SK-N-SH treated with all-trans-retinoic acid at 6 μM for 48 hours (cell line): Measurements from ENCODE around the gene TAF1A.
A peak's percentile ranks its signal among the peaks of the same experiment; 100 is the strongest.

Source experiments
- ATAC-seq: fragments of 200-7000 bp; cut with Tn5 transposase; 3 replicates; pipeline ENCODE4 v1.9.1; 2020; ENCODE audit warnings: mild to moderate bottlenecking, moderate library complexity
- ARNTL ChIP-seq: fragments of 450-650 bp; formaldehyde crosslinking; IDR thresholded peaks from 2 replicates; pipeline ENCODE4 v1.5.0; 2020; ENCODE audit warnings: low read depth, mild to moderate bottlenecking, moderate library complexity, borderline replicate concordance
- BACH2 ChIP-seq: fragments of 250-450 bp; sonication (Bioruptor Pico); IDR thresholded peaks from 2 replicates; pipeline ENCODE4 v1.9.0; 2021; ENCODE audit warnings: mild to moderate bottlenecking, borderline replicate concordance
- CREB5 ChIP-seq: fragments of 250-450 bp; sonication (Bioruptor Pico); IDR thresholded peaks from 2 replicates; pipeline ENCODE4 v1.5.1; 2020; ENCODE audit warnings: low read depth, mild to moderate bottlenecking, moderate library complexity
- CSDC2 ChIP-seq: fragments of 250-450 bp; sonication (Bioruptor Pico); IDR thresholded peaks from 2 replicates; pipeline ENCODE4 v1.5.0; 2020; ENCODE audit warnings: mild to moderate bottlenecking, moderate library complexity
- CSRNP3 ChIP-seq: fragments of 250-450 bp; sonication (Bioruptor Pico); IDR thresholded peaks from 2 replicates; pipeline ENCODE4 v1.5.1; 2021; ENCODE audit warnings: mild to moderate bottlenecking, moderate library complexity
- ESRRG ChIP-seq: fragments of 250-450 bp; sonication (Bioruptor Pico); IDR thresholded peaks from 2 replicates; pipeline ENCODE4 v1.6.1; 2021; ENCODE audit warnings: mild to moderate bottlenecking
- GLIS3 ChIP-seq: fragments of 250-450 bp; sonication (Bioruptor Pico); IDR thresholded peaks from 2 replicates; pipeline ENCODE4 v1.5.0; 2020; ENCODE audit warnings: mild to moderate bottlenecking, moderate library complexity
- ISL1 ChIP-seq: fragments of 250-450 bp; sonication (Bioruptor Pico); IDR thresholded peaks from 2 replicates; pipeline ENCODE4 v2.1.2; 2022; ENCODE audit warnings: mild to moderate bottlenecking, moderate library complexity
- OSR1 ChIP-seq: fragments of 250-450 bp; sonication (Bioruptor Pico); IDR thresholded peaks from 2 replicates; pipeline ENCODE4 v1.8.0; 2022; ENCODE audit warnings: moderate library complexity, mild to moderate bottlenecking, inconsistent platforms
- PATZ1 ChIP-seq: fragments of 250-450 bp; sonication (Bioruptor Pico); IDR thresholded peaks from 2 replicates; pipeline ENCODE4 v1.8.0; 2020; ENCODE audit warnings: mild to moderate bottlenecking, moderate library complexity, borderline replicate concordance
- POU6F1 ChIP-seq: fragments of 250-450 bp; sonication (Bioruptor Pico); IDR thresholded peaks from 2 replicates; pipeline ENCODE4 v1.8.0; 2021; ENCODE audit warnings: low read depth, mild to moderate bottlenecking, moderate library complexity, borderline replicate concordance
- PPARA ChIP-seq: fragments of 250-450 bp; sonication (Bioruptor Pico); IDR thresholded peaks from 2 replicates; pipeline ENCODE4 v1.5.0; 2020; ENCODE audit warnings: mild to moderate bottlenecking, borderline replicate concordance
- RARB ChIP-seq: fragments of 250-450 bp; sonication (Bioruptor Pico); IDR thresholded peaks from 2 replicates; pipeline ENCODE4 v1.8.0; 2021; ENCODE audit warnings: mild to moderate bottlenecking, moderate library complexity
- SNAI2 ChIP-seq: fragments of 250-450 bp; sonication (Bioruptor Pico); IDR thresholded peaks from 2 replicates; pipeline ENCODE4 v1.5.0; 2020; ENCODE audit warnings: mild to moderate bottlenecking, moderate library complexity
- TCF4 ChIP-seq: fragments of 250-450 bp; sonication (Bioruptor Pico); IDR thresholded peaks from 2 replicates; pipeline ENCODE4 v1.8.0; 2021; ENCODE audit warnings: mild to moderate bottlenecking, moderate library complexity, borderline replicate concordance
- TOX ChIP-seq: fragments of 250-450 bp; sonication (Bioruptor Pico); IDR thresholded peaks from 2 replicates; pipeline ENCODE4 v1.8.0; 2021; ENCODE audit warnings: mild to moderate bottlenecking, moderate library complexity, borderline replicate concordance
- TSHZ2 ChIP-seq: fragments of 250-450 bp; sonication (Bioruptor Pico); IDR thresholded peaks from 2 replicates; pipeline ENCODE4 v1.5.0; 2020; ENCODE audit warnings: mild to moderate bottlenecking, moderate library complexity
- ZC3H10 ChIP-seq: fragments of 250-450 bp; sonication (Bioruptor Pico); IDR thresholded peaks from 2 replicates; pipeline ENCODE4 v1.5.1; 2021; ENCODE audit warnings: mild to moderate bottlenecking, moderate library complexity
- ZFP3 ChIP-seq: fragments of 250-450 bp; sonication (Bioruptor Pico); IDR thresholded peaks from 2 replicates; pipeline ENCODE4 v1.5.0; 2020; ENCODE audit warnings: mild to moderate bottlenecking, moderate library complexity
- ZFP30 ChIP-seq: fragments of 450-650 bp; formaldehyde crosslinking; IDR thresholded peaks from 2 replicates; pipeline ENCODE4 v1.5.0; 2022; ENCODE audit warnings: mild to moderate bottlenecking, moderate library complexity
- ZNF565 ChIP-seq: fragments of 450-650 bp; formaldehyde crosslinking; conservative IDR thresholded peaks from 2 replicates; pipeline ENCODE4 v1.5.0; 2020; ENCODE audit warnings: low read depth, mild to moderate bottlenecking, moderate library complexity
- ZNF70 ChIP-seq: fragments of 450-650 bp; formaldehyde crosslinking; IDR thresholded peaks from 2 replicates; pipeline ENCODE4 v1.5.0; 2020; ENCODE audit warnings: mild to moderate bottlenecking, moderate library complexity
- ZNF8 ChIP-seq: fragments of 450-650 bp; formaldehyde crosslinking; IDR thresholded peaks from 2 replicates; pipeline ENCODE4 v1.5.0; 2020; ENCODE audit warnings: mild to moderate bottlenecking, moderate library complexity

TAF1A gene

GRCh38 chr1:222554177-222554576 is 35.6 kb downstream of the TAF1A start:
- ATAC-seq = no peak
- TF ChIP-seq ISL1 (CRISPR knock-in tag) = no peak

GRCh38 chr1:222552882-222553281 is 36.9 kb downstream of the TAF1A start:
- ATAC-seq = no peak
- no peak for TF ChIP-seq CSDC2 (CRISPR knock-in tag)
- TF ChIP-seq, all 23 proteins: peak for 0

- no peak for TF ChIP-seq ZFP3 (CRISPR knock-in tag)
- no peak for TF ChIP-seq TCF4 (CRISPR knock-in tag)
- no peak for TF ChIP-seq ISL1 (CRISPR knock-in tag)
- TF ChIP-seq RARB (CRISPR knock-in tag) = no peak
- TF ChIP-seq BACH2 (CRISPR knock-in tag) = no peak
- no peak for TF ChIP-seq ZC3H10 (CRISPR knock-in tag)
- no peak for TF ChIP-seq TSHZ2 (CRISPR knock-in tag)
- no peak for TF ChIP-seq SNAI2 (CRISPR knock-in tag)
- no peak for TF ChIP-seq POU6F1
- no peak for TF ChIP-seq ZNF70 (CRISPR knock-in tag)
- TF ChIP-seq ZNF565 = no peak
- TF ChIP-seq PATZ1 (CRISPR knock-in tag) = no peak
- no peak for TF ChIP-seq OSR1 (CRISPR knock-in tag)
- no peak for TF ChIP-seq CSRNP3
- no peak for TF ChIP-seq CSDC2 (CRISPR knock-in tag)
- TF ChIP-seq ESRRG (CRISPR knock-in tag) = no peak
- TF ChIP-seq CREB5 (CRISPR knock-in tag) = no peak
- TF ChIP-seq ZFP30 = no peak
- TF ChIP-seq TOX (CRISPR knock-in tag) = no peak
- no peak for TF ChIP-seq ARNTL (CRISPR knock-in tag)
- ATAC-seq = no peak
These were observed 41.6 kb downstream of the TAF1A start, which contains the start of gene HHIPL2 for GRCh38 chr1:222547944-222548671. Gene HHIPL2, minus strand, starts transcription at chr1:222548104. Its CDS starts 60 bp downstream, at chr1:222548044.

GRCh38 chr1:222547260-222547614 is 42.5 kb downstream of the TAF1A start:
- peak; percentile 68; the same call in 1 of the 3 replicates for ATAC-seq
- TF ChIP-seq ZNF8 (CRISPR knock-in tag) = no peak
- no peak for TF ChIP-seq PPARA
- no peak for TF ChIP-seq ZFP30
- TF ChIP-seq GLIS3 (CRISPR knock-in tag) = no peak
- no peak for TF ChIP-seq BACH2 (CRISPR knock-in tag)
- no peak for TF ChIP-seq RARB (CRISPR knock-in tag)
- no peak for TF ChIP-seq CSRNP3
- no peak for TF ChIP-seq CSDC2 (CRISPR knock-in tag)
- no peak for TF ChIP-seq ZNF565
- no peak for TF ChIP-seq ESRRG (CRISPR knock-in tag)
- TF ChIP-seq ISL1 (CRISPR knock-in tag) = no peak
- no peak for TF ChIP-seq TCF4 (CRISPR knock-in tag)
- TF ChIP-seq PATZ1 (CRISPR knock-in tag) = no peak
- no peak for TF ChIP-seq SNAI2 (CRISPR knock-in tag)
- TF ChIP-seq ZNF70 (CRISPR knock-in tag) = no peak
